ENCODE measurements around the gene TMEM273.

DNA sequence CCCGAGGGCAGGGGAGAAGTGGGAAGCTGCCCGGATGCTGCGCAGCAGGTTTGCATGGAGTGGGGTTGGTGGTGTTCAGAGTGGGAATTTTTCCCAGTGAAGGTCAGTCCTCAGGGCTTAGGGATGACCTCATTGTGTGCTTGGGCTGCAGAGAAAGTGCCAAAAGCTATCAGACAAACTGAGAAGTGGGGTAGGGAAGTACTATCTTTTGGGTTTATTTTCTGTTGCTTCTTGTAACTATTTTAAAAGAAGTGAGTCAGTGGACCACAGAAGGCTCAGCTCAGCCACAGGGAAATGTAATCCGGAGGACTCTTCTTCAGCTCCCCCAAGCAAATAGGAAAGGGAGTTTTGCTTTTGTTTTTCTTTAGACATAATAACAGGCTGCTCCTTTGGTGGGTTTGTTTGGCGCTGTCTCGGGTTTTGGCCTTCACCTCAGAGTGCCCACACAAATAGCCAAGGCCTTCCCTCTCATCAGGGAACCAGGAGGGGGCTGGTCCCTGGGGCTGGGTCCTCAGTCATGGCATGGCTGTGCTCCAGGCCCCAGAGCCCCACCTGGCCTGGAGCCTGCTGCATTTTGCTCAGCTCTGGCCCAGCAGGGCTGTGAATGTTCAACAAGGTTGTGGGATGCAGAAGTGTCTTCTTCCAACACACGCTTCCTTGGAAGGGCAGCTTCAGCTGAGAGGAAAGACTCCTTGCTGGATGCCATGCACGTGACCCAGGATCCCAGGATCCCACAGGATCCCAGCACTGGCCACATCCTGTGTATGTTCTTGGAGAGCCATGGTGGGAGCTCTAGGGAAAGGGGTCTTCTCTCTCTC is 49.0 kb downstream of the TMEM273 start:
- TF ChIP-seq POLR2A (IDR thresholded peaks at IDR 0.05; ENCODE audit: low read depth), result no peak
- TF ChIP-seq CTCF (IDR thresholded peaks at IDR 0.05), result no peak
